ENCODE measurements around the gene SPINK1.

Gene SPINK1

GRCh38 chr5:147779694-147780093 lies 51.8 kb downstream of the SPINK1 start:
- no peak for DNase-seq (ENCODE audit: low read depth)
- no peak for TF ChIP-seq CTCF (IDR thresholded peaks at IDR 0.05; ENCODE audit: control insufficient read depth, extremely low read depth, insufficient read depth)
- H3K4me3 ChIP-seq (ENCODE audit: low read depth, low read length): no peak overlapping the region

GRCh38 chr5:147776989-147777388 lies 54.5 kb downstream of the SPINK1 start:
- TF ChIP-seq CTCF (IDR thresholded peaks at IDR 0.05; ENCODE audit: control insufficient read depth, extremely low read depth, insufficient read depth): no peak
- DNase-seq (ENCODE audit: low read depth): no peak
- H3K4me3 ChIP-seq (ENCODE audit: low read depth, low read length): no peak overlapping the region
